IMR-90 (cell line): ENCODE data around the gene BPGM.

Source experiments
- BHLHE40 ChIP-seq: fragments of 150-350 bp; IDR thresholded peaks from 2 replicates; pipeline ENCODE4 v1.6.1; 2016; ENCODE audit warnings: mild to moderate bottlenecking, low read depth, low read length
- CEBPB ChIP-seq: IDR thresholded peaks from 2 replicates; pipeline ENCODE4 v1.6.1; 2012; ENCODE audit warnings: low read depth, low read length, improper control_type of control experiment
- CHD1 ChIP-seq: IDR thresholded peaks from 2 replicates; pipeline ENCODE4 v1.6.1; 2012; ENCODE audit warnings: low read depth, low read length, improper control_type of control experiment
- CTCF ChIP-seq: conservative IDR thresholded peaks from 2 replicates; pipeline ENCODE4 v1.5.1; 2012; ENCODE audit warnings: mild to moderate bottlenecking, low read depth, low read length, improper control_type of control experiment
- ELK1 ChIP-seq: fragments of 150-350 bp; IDR thresholded peaks from 2 replicates; pipeline ENCODE4 v1.6.1; 2016; ENCODE audit warnings: low read depth, mild to moderate bottlenecking, low read length, moderate library complexity, borderline replicate concordance
- MAFK ChIP-seq: IDR thresholded peaks from 2 replicates; pipeline ENCODE4 v1.6.1; 2012; ENCODE audit warnings: low read depth, low read length, improper control_type of control experiment
- MAZ ChIP-seq: IDR thresholded peaks from 2 replicates; pipeline ENCODE4 v1.6.1; 2012; ENCODE audit warnings: low read depth, mild to moderate bottlenecking, low read length, improper control_type of control experiment, moderate library complexity, borderline replicate concordance
- MXI1 ChIP-seq: IDR thresholded peaks from 2 replicates; pipeline ENCODE4 v1.6.1; 2012; ENCODE audit warnings: low read depth, mild to moderate bottlenecking, low read length, moderate library complexity, borderline replicate concordance
- NFE2L2 ChIP-seq: fragments of 150-350 bp; IDR thresholded peaks from 2 replicates; pipeline ENCODE4 v1.6.1; 2016; ENCODE audit warnings: low read depth, mild to moderate bottlenecking, low read length
- POLR2A ChIP-seq: IDR thresholded peaks from 2 replicates; pipeline ENCODE4 v1.6.1; 2012; ENCODE audit warnings: mild to moderate bottlenecking, low read depth, low read length
- RAD21 ChIP-seq: IDR thresholded peaks from 2 replicates; pipeline ENCODE4 v1.6.1; 2012; ENCODE audit warnings: low read length, improper control_type of control experiment
- RFX5 ChIP-seq: IDR thresholded peaks from 2 replicates; pipeline ENCODE4 v1.8.0; 2012; ENCODE audit warnings: low read depth, mild to moderate bottlenecking, low read length, moderate library complexity
- SMC3 ChIP-seq: fragments of 150-350 bp; IDR thresholded peaks from 2 replicates; pipeline ENCODE4 v1.6.1; 2016; ENCODE audit warnings: low read depth, mild to moderate bottlenecking, antibody characterized with exemption, low read length, moderate library complexity
- USF2 ChIP-seq: fragments of 150-350 bp; IDR thresholded peaks from 2 replicates; pipeline ENCODE4 v1.6.1; 2017; ENCODE audit warnings: mild to moderate bottlenecking, antibody characterized with exemption, low read length, low read depth

- TF ChIP-seq POLR2A, result 0 out of 2 replicates have a peak, but pooled peaks have one; percentile 29
- peak; percentile 50 for TF ChIP-seq CEBPB
- TF ChIP-seq CTCF, result no peak
- no peak for TF ChIP-seq SMC3
- peak; percentile 31; the same call in 1 of the 2 replicates for TF ChIP-seq BHLHE40
- TF ChIP-seq USF2, result no peak
- no peak for TF ChIP-seq RFX5
- TF ChIP-seq RAD21, result no peak
- TF ChIP-seq MAFK, result peak; percentile 36; the same call in 1 of the 2 replicates
- TF ChIP-seq MAZ, result no peak
- TF ChIP-seq CHD1, result no peak
- no peak for TF ChIP-seq ELK1
- TF ChIP-seq MXI1, result no peak
- no peak for TF ChIP-seq NFE2L2
Observed at GRCh38 chr7:134669845-134670373, 23.3 kb downstream of the BPGM start.
